ENCODE results near the gene SEMA4G. TPM values are rescaled to one million over a fixed set of nuclear protein-coding genes. Genes with fewer than 3 reads are reported as not detected.

Gene SEMA4G
- total and polyA plus RNA-seq, 2 of the 13 experiments (the other 11 are each of a cell fraction or from before 2014, with no cell fraction given), result 46.2 to 207 TPM

- TF ChIP-seq, protein P1, sequence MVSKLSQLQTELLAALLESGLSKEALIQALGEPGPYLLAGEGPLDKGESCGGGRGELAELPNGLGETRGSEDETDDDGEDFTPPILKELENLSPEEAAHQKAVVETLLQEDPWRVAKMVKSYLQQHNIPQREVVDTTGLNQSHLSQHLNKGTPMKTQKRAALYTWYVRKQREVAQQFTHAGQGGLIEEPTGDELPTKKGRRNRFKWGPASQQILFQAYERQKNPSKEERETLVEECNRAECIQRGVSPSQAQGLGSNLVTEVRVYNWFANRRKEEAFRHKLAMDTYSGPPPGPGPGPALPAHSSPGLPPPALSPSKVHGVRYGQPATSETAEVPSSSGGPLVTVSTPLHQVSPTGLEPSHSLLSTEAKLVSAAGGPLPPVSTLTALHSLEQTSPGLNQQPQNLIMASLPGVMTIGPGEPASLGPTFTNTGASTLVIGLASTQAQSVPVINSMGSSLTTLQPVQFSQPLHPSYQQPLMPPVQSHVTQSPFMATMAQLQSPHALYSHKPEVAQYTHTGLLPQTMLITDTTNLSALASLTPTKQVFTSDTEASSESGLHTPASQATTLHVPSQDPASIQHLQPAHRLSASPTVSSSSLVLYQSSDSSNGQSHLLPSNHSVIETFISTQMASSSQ (IDR thresholded peaks at IDR 0.05; ENCODE audit: low read depth), result no peak
- TF ChIP-seq, protein P1 (CRISPR knock-in tag; IDR thresholded peaks at IDR 0.05; ENCODE audit: borderline replicate concordance), result peak; percentile 71; the same call in 1 of the 2 replicates
- TF ChIP-seq ZEB1 (IDR thresholded peaks at IDR 0.05; ENCODE audit: insufficient replicate concordance, low read depth) (no peak), HINFP (CRISPR knock-in tag; IDR thresholded peaks at IDR 0.05; ENCODE audit: low read depth) (0 out of 2 replicates have a peak, but pooled peaks have one; percentile 41), ZNF431 (CRISPR knock-in tag; IDR thresholded peaks at IDR 0.05; ENCODE audit: borderline replicate concordance, low read depth) (0 out of 2 replicates have a peak, but pooled peaks have one; percentile 38), ZNF558 (CRISPR knock-in tag; IDR thresholded peaks at IDR 0.05; ENCODE audit: borderline replicate concordance) (peak; percentile 82; the same call in 1 of the 2 replicates), AKAP8 (CRISPR knock-in tag; IDR thresholded peaks at IDR 0.05) (peak; percentile 93; the same call in 1 of the 2 replicates), MED1 (CRISPR knock-in tag; IDR thresholded peaks at IDR 0.05) (peak; percentile 43), ZNF292 (CRISPR knock-in tag; IDR thresholded peaks at IDR 0.05; ENCODE audit: borderline replicate concordance, low read depth) (no peak), ZNF484 (CRISPR knock-in tag; IDR thresholded peaks at IDR 0.05; ENCODE audit: borderline replicate concordance, low read depth) (no peak), FOXA3 (CRISPR knock-in tag; IDR thresholded peaks at IDR 0.05) (no peak; the same call in 1 of the 2 replicates), HNF4G (IDR thresholded peaks at IDR 0.05; ENCODE audit: borderline replicate concordance, low read depth, low read length) (no peak), HNF4G (CRISPR knock-in tag; IDR thresholded peaks at IDR 0.05; ENCODE audit: borderline replicate concordance, low read depth) (no peak; the same call in 1 of the 2 replicates), RBAK (CRISPR knock-in tag; IDR thresholded peaks at IDR 0.05) (no peak), ZNF792 (CRISPR knock-in tag; IDR thresholded peaks at IDR 0.05) (no peak; the same call in none of the 2 replicates), ZNF724P (CRISPR knock-in tag; IDR thresholded peaks at IDR 0.05; ENCODE audit: borderline replicate concordance) (no peak), ZNF660 (CRISPR knock-in tag; IDR thresholded peaks at IDR 0.05; ENCODE audit: borderline replicate concordance, low read depth) (peak; percentile 36; the same call in 1 of the 2 replicates)
- TF ChIP-seq, protein P2, sequence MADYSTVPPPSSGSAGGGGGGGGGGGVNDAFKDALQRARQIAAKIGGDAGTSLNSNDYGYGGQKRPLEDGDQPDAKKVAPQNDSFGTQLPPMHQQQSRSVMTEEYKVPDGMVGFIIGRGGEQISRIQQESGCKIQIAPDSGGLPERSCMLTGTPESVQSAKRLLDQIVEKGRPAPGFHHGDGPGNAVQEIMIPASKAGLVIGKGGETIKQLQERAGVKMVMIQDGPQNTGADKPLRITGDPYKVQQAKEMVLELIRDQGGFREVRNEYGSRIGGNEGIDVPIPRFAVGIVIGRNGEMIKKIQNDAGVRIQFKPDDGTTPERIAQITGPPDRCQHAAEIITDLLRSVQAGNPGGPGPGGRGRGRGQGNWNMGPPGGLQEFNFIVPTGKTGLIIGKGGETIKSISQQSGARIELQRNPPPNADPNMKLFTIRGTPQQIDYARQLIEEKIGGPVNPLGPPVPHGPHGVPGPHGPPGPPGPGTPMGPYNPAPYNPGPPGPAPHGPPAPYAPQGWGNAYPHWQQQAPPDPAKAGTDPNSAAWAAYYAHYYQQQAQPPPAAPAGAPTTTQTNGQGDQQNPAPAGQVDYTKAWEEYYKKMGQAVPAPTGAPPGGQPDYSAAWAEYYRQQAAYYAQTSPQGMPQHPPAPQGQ (CRISPR knock-in tag; IDR thresholded peaks at IDR 0.05; ENCODE audit: borderline replicate concordance), result 0 out of 2 replicates have a peak, but pooled peaks have one; percentile 55
- TF ChIP-seq, protein P3, sequence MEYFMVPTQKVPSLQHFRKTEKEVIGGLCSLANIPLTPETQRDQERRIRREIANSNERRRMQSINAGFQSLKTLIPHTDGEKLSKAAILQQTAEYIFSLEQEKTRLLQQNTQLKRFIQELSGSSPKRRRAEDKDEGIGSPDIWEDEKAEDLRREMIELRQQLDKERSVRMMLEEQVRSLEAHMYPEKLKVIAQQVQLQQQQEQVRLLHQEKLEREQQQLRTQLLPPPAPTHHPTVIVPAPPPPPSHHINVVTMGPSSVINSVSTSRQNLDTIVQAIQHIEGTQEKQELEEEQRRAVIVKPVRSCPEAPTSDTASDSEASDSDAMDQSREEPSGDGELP (IDR thresholded peaks at IDR 0.05; ENCODE audit: borderline replicate concordance, low read depth), result no peak
- TF ChIP-seq, protein P4, sequence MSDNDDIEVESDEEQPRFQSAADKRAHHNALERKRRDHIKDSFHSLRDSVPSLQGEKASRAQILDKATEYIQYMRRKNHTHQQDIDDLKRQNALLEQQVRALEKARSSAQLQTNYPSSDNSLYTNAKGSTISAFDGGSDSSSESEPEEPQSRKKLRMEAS (IDR thresholded peaks at IDR 0.05), result peak; percentile 99
These were observed 17.8 kb downstream of the SEMA4G start, which contains the start of the genes MRPL43 and TWNK (continued) for GRCh38 chr10:100986952-100987684.
